Gastroesophageal sphincter (tissue), 3 donors: ENCODE measurements around the gene TPI1.

Source experiments
- CTCF ChIP-seq, 4 experiments: fragments of 200-600 bp in 2 of 4; fragments of 450-650 bp in 2 of 4; sonication (generic) in 1 of 4; IDR thresholded peaks; one replicate each; pipeline ENCODE4 v1.5.1; 2017 to 2019; ENCODE audit warnings: antibody characterized with exemption in 4 of 4, mild to moderate bottlenecking in 2 of 4, moderate library complexity in 2 of 4
- EP300 ChIP-seq: sonication (generic); formaldehyde crosslinking; IDR thresholded peaks from one replicate; pipeline ENCODE4 v1.6.1; 2017; ENCODE audit warnings: antibody characterized with exemption, mild to moderate bottlenecking
- POLR2A ChIP-seq, 2 donors: fragments of 450-650 bp; IDR thresholded peaks; one replicate each; pipeline ENCODE4 v1.6.1; 2017; ENCODE audit warnings: antibody characterized with exemption in 2 of 2, mild to moderate bottlenecking in 2 of 2, moderate library complexity in 1 of 2
- POLR2AphosphoS5 ChIP-seq: sonication (generic); formaldehyde crosslinking; IDR thresholded peaks from one replicate; pipeline ENCODE4 v1.6.1; 2017; ENCODE audit warnings: antibody characterized with exemption

- peak; percentile 39 to 68 for TF ChIP-seq POLR2A (IDR thresholded peaks at IDR 0.05)
- TF ChIP-seq CTCF (IDR thresholded peaks at IDR 0.05): peak in 3 of 4 experiments; percentile 90 to 97 (median 93)
- no peak for TF ChIP-seq EP300
- TF ChIP-seq POLR2AphosphoS5: peak; percentile 86
Measured at GRCh38 chr12:6890789-6891645, 23.7 kb downstream of the TPI1 start.
